MM.1S (cell line): Measurements from ENCODE around the gene SCN1A.

Source experiments
- DNase-seq: peaks from one replicate; pipeline ENCODE4 v3.0.0-alpha.2; 2015
- H2AFZ ChIP-seq: fragments of 300-600 bp; sonication (generic); 2 replicates; pipeline ENCODE4 v1.6.0; 2016; ENCODE audit warnings: antibody characterized with exemption, low read length
- H3F3A ChIP-seq: fragments of 300-600 bp; sonication (generic); 2 replicates; pipeline ENCODE4 v1.6.1; 2016; ENCODE audit warnings: mild to moderate bottlenecking, antibody characterized with exemption, low read length, moderate library complexity, mixed read lengths; ENCODE audit not compliant: insufficient read depth
- H3K27ac ChIP-seq: fragments of 300-600 bp; sonication (generic); 2 replicates; pipeline ENCODE4 v1.5.1; 2016; ENCODE audit warnings: mild to moderate bottlenecking, low read length
- H3K27me3 ChIP-seq: fragments of 300-600 bp; sonication (generic); replicated peaks from 2 replicates; pipeline ENCODE4 v1.6.0; 2016; ENCODE audit warnings: low read length; ENCODE audit not compliant: insufficient read depth
- H3K36me3 ChIP-seq: fragments of 300-600 bp; sonication (generic); replicated peaks from 2 replicates; pipeline ENCODE4 v1.6.1; 2016; ENCODE audit warnings: mild to moderate bottlenecking, low read length, mixed read lengths; ENCODE audit not compliant: insufficient read depth
- H3K4me1 ChIP-seq: fragments of 300-600 bp; sonication (generic); 2 replicates; pipeline ENCODE4 v1.6.1; 2016; ENCODE audit warnings: low read length, mixed read lengths
- H3K4me2 ChIP-seq: fragments of 300-600 bp; sonication (generic); 2 replicates; pipeline ENCODE4 v1.6.0; 2016; ENCODE audit warnings: low read depth, low read length
- H3K4me3 ChIP-seq: fragments of 300-600 bp; sonication (generic); 2 replicates; pipeline ENCODE4 v1.5.1; 2016; ENCODE audit warnings: low read length, mixed read lengths
- H3K79me2 ChIP-seq: fragments of 300-600 bp; sonication (generic); 2 replicates; pipeline ENCODE4 v1.6.1; 2016; ENCODE audit warnings: mixed run types, low read length, mixed read lengths
- H3K9ac ChIP-seq: fragments of 300-600 bp; sonication (generic); 2 replicates; pipeline ENCODE4 v1.6.1; 2016; ENCODE audit warnings: low read length, mixed read lengths
- H3K9me2 ChIP-seq: fragments of 300-600 bp; sonication (generic); replicated peaks from 2 replicates; pipeline ENCODE4 v1.6.1; 2016; ENCODE audit warnings: mild to moderate bottlenecking, low read length, mixed read lengths; ENCODE audit not compliant: insufficient read depth
- H3K9me3 ChIP-seq: fragments of 300-600 bp; sonication (generic); replicated peaks from 2 replicates; pipeline ENCODE4 v1.6.1; 2016; ENCODE audit warnings: mild to moderate bottlenecking, low read length, mixed read lengths; ENCODE audit not compliant: insufficient read depth
- H4K20me1 ChIP-seq: fragments of 300-600 bp; sonication (generic); 2 replicates; pipeline ENCODE4 v1.6.1; 2016; ENCODE audit warnings: mild to moderate bottlenecking, low read length, moderate library complexity, mixed read lengths; ENCODE audit not compliant: insufficient read depth
- CTCF ChIP-seq: fragments of 300-600 bp; sonication (generic); IDR thresholded peaks from 2 replicates; pipeline ENCODE4 v1.5.1; 2016; ENCODE audit warnings: antibody characterized with exemption, low read length, mixed read lengths
- EZH2 ChIP-seq: fragments of 300-600 bp; sonication (generic); optimal IDR thresholded peaks from 2 replicates; pipeline ENCODE3; 2017; ENCODE audit warnings: low read depth, mild to moderate bottlenecking, antibody characterized with exemption, low read length, mixed read lengths
- EZH2phosphoT487 ChIP-seq: fragments of 300-600 bp; sonication (generic); IDR thresholded peaks from 2 replicates; pipeline ENCODE4 v1.6.1; 2018; ENCODE audit warnings: antibody characterized with exemption, low read length

SCN1A gene

GRCh38 chr2:166057370-166058164, 70.3 kb downstream of the SCN1A start:
- H3F3A ChIP-seq = no peaks in the 10 kb centered on the region
- H3K9me2 ChIP-seq = no peaks in the 10 kb centered on the region
- no peaks in the 10 kb centered on the region for H3K36me3 ChIP-seq
- H3K4me2 ChIP-seq = no peak overlapping the region
- no peak overlapping the region for H3K27ac ChIP-seq
- no peaks in the 10 kb centered on the region for H3K4me1 ChIP-seq
- TF ChIP-seq CTCF (peak; percentile 55), EZH2 (no peak)
- DNase-seq = peak; percentile 38
- H3K79me2 ChIP-seq = no peaks in the 10 kb centered on the region
- no peak overlapping the region for H3K9ac ChIP-seq
- no peaks in the 10 kb centered on the region for H3K27me3 ChIP-seq
- H4K20me1 ChIP-seq = no peaks in the 10 kb centered on the region
- H3K9me3 ChIP-seq = no peaks in the 10 kb centered on the region
- H3K4me3 ChIP-seq = no peak overlapping the region
- H2AFZ ChIP-seq = no peak overlapping the region

- Histone ChIP-seq H4K20me1 (no peaks in the 10 kb centered on the region), H3K36me3 (no peaks in the 10 kb centered on the region), H3K27me3 (no peaks in the 10 kb centered on the region), H3K79me2 (no peaks in the 10 kb centered on the region), H3K4me3 (no peak overlapping the region), H3K9me2 (no peaks in the 10 kb centered on the region), H3K9ac (no peak overlapping the region), H3F3A (no peaks in the 10 kb centered on the region), H3K4me1 (peaks cover 6% of the 10 kb centered on the region; the same call in 1 of the 2 replicates), H3K27ac (no peak overlapping the region), H3K4me2 (no peak overlapping the region), H3K9me3 (no peaks in the 10 kb centered on the region), H2AFZ (no peak overlapping the region)
- DNase-seq = no peak
- TF ChIP-seq EZH2 (no peak), EZH2phosphoT487 (no peak), CTCF (no peak)
These were observed 82.9 kb downstream of the SCN1A start for GRCh38 chr2:166044853-166045483.

GRCh38 chr2:166042768-166043390, 84.9 kb downstream of the SCN1A start:
- Histone ChIP-seq H4K20me1 (no peaks in the 10 kb centered on the region), H3K4me1 (no peaks in the 10 kb centered on the region), H3F3A (no peaks in the 10 kb centered on the region), H3K27ac (no peak overlapping the region), H3K36me3 (no peaks in the 10 kb centered on the region), H3K9me2 (no peaks in the 10 kb centered on the region), H3K27me3 (no peaks in the 10 kb centered on the region), H3K4me3 (no peak overlapping the region), H2AFZ (no peak overlapping the region), H3K9ac (no peak overlapping the region), H3K9me3 (no peaks in the 10 kb centered on the region), H3K79me2 (no peaks in the 10 kb centered on the region), H3K4me2 (no peak overlapping the region)
- no peak for TF ChIP-seq EZH2phosphoT487
- no peak for TF ChIP-seq CTCF
- TF ChIP-seq EZH2 = no peak
- DNase-seq = no peak
